Mammary epithelial cell (primary cell): ENCODE results near the gene TAS1R1.

Experiments used
- EZH2 ChIP-seq: IDR thresholded peaks from 2 replicates; pipeline ENCODE4 v1.6.1; 2012; ENCODE audit warnings: low read length, inconsistent platforms, borderline replicate concordance
- TF ChIP-seq, protein P1 (sequence below), 2 donors: IDR thresholded peaks in 1 of 2; conservative IDR thresholded peaks in 1 of 2; 2 replicates each; pipeline ENCODE4 v1.5.1; 2011 to 2012; ENCODE audit warnings: inconsistent platforms in 2 of 2, low read length in 2 of 2, mild to moderate bottlenecking in 2 of 2, control low read depth in 1 of 2, low read depth in 1 of 2; ENCODE audit not compliant: insufficient read depth in 1 of 2; ENCODE audit errors: extremely low read depth in 1 of 2

GRCh38 chr1:6574818-6575217 lies 19.7 kb downstream of the TAS1R1 start:
- TF ChIP-seq, protein P1, sequence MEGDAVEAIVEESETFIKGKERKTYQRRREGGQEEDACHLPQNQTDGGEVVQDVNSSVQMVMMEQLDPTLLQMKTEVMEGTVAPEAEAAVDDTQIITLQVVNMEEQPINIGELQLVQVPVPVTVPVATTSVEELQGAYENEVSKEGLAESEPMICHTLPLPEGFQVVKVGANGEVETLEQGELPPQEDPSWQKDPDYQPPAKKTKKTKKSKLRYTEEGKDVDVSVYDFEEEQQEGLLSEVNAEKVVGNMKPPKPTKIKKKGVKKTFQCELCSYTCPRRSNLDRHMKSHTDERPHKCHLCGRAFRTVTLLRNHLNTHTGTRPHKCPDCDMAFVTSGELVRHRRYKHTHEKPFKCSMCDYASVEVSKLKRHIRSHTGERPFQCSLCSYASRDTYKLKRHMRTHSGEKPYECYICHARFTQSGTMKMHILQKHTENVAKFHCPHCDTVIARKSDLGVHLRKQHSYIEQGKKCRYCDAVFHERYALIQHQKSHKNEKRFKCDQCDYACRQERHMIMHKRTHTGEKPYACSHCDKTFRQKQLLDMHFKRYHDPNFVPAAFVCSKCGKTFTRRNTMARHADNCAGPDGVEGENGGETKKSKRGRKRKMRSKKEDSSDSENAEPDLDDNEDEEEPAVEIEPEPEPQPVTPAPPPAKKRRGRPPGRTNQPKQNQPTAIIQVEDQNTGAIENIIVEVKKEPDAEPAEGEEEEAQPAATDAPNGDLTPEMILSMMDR (conservative IDR thresholded peaks at IDR 0.05 in 1 of 2, IDR thresholded peaks at IDR 0.05 in 1 of 2; ENCODE audit: extremely low read depth in 1 of 2, insufficient read depth in 1 of 2, low read depth in 1 of 2, low read length in 2 of 2), result no peak
- no peak for TF ChIP-seq EZH2
